IMR-90 (cell line): Measurements from ENCODE around the gene IP6K2. TPM values are rescaled to one million over a fixed set of nuclear protein-coding genes. Genes with fewer than 3 reads are reported as not detected.

Source experiments
- ATAC-seq: fragments of 200-7000 bp; cut with Tn5 transposase; 2 replicates; pipeline ENCODE4 v1.9.1; 2020; ENCODE audit warnings: low read depth, mild to moderate bottlenecking, moderate library complexity
- BruUV-seq: library from RNA; stranded (reverse); fragments of 400-500 nt; replicated peaks from 2 replicates; lab custom pipeline; 2021; lab: Mats Ljungman, UMichigan
- CTCF ChIA-PET: fragments of 300-600 bp; formaldehyde crosslinking; extraction: SDS; loops from one replicate; lab custom pipeline; 2021; ENCODE audit warnings: antibody characterized with exemption; lab: Yijun Ruan, JAX
- POLR2A ChIA-PET: fragments of 300-600 bp; sonication (Branson Sonifier 250); formaldehyde crosslinking; loops from one replicate; lab custom pipeline; 2022; ENCODE audit warnings: antibody characterized with exemption; ENCODE audit not compliant: unreplicated experiment; lab: Charles Lee
- DNase-seq: peaks from one replicate; pipeline ENCODE4 v3.0.0; 2013
- H2AFZ ChIP-seq: replicated peaks from 2 replicates; pipeline ENCODE3; 2013; ENCODE audit warnings: low read length, mild to moderate bottlenecking; ENCODE audit not compliant: poor library complexity
- H2AK5ac ChIP-seq: 2 replicates; pipeline ENCODE4 v1.6.1; 2013; ENCODE audit warnings: low read depth, low read length, inconsistent platforms
- H2AK9ac ChIP-seq: replicated peaks from 2 replicates; pipeline ENCODE3; 2013; ENCODE audit warnings: mild to moderate bottlenecking, low read depth, low read length, moderate library complexity; ENCODE audit not compliant: poor library complexity
- H2BK120ac ChIP-seq: 2 replicates; pipeline ENCODE4 v1.6.1; 2013; ENCODE audit warnings: low read depth, low read length, inconsistent platforms
- H2BK15ac ChIP-seq: 3 replicates; pipeline ENCODE4 v1.6.1; 2013; ENCODE audit warnings: low read depth, low read length, inconsistent platforms
- H2BK20ac ChIP-seq: 2 replicates; pipeline ENCODE4 v1.6.1; 2013; ENCODE audit warnings: low read depth, mild to moderate bottlenecking, inconsistent platforms, low read length, moderate library complexity
- H2BK5ac ChIP-seq: 2 replicates; pipeline ENCODE4 v1.6.1; 2013; ENCODE audit warnings: mild to moderate bottlenecking, low read depth, low read length, inconsistent platforms; ENCODE audit not compliant: poor library complexity, severe bottlenecking
- H3K14ac ChIP-seq: replicated peaks from 2 replicates; pipeline ENCODE4 v1.6.1; 2013; ENCODE audit warnings: low read depth, low read length, inconsistent platforms
- H3K18ac ChIP-seq: 2 replicates; pipeline ENCODE4 v1.6.1; 2013; ENCODE audit warnings: low read depth, low read length, control low read depth
- H3K23ac ChIP-seq: 2 replicates; pipeline ENCODE4 v1.6.1; 2013; ENCODE audit warnings: low read depth, low read length, inconsistent platforms
- H3K27ac ChIP-seq: 2 replicates; pipeline ENCODE4 v1.5.1; 2013; ENCODE audit warnings: mild to moderate bottlenecking, control low read depth, low read length; ENCODE audit not compliant: insufficient read depth
- H3K27me3 ChIP-seq: 2 replicates; pipeline ENCODE4 v1.6.1; 2013; ENCODE audit warnings: low read length; ENCODE audit not compliant: control insufficient read depth, insufficient read depth
- H3K36me3 ChIP-seq: 2 replicates; pipeline ENCODE4 v1.6.1; 2013; ENCODE audit warnings: low read length, mixed read lengths; ENCODE audit not compliant: control insufficient read depth, insufficient read depth
- H3K4ac ChIP-seq: 2 replicates; pipeline ENCODE4 v1.6.1; 2013; ENCODE audit warnings: low read depth, low read length, inconsistent platforms
- H3K4me1 ChIP-seq: 2 replicates; pipeline ENCODE4 v1.6.1; 2013; ENCODE audit warnings: low read length, mixed read lengths; ENCODE audit not compliant: control insufficient read depth, insufficient read depth
- H3K4me2 ChIP-seq: 2 replicates; pipeline ENCODE4 v1.6.1; 2013; ENCODE audit warnings: low read depth, mild to moderate bottlenecking, control low read depth, low read length, moderate library complexity
- H3K4me3 ChIP-seq: 2 replicates; pipeline ENCODE4 v1.5.1; 2013; ENCODE audit warnings: low read depth, mild to moderate bottlenecking, control low read depth, low read length, moderate library complexity; ENCODE audit not compliant: insufficient read depth
- H3K56ac ChIP-seq: 2 replicates; pipeline ENCODE4 v1.6.1; 2013; ENCODE audit warnings: low read length, inconsistent platforms; ENCODE audit not compliant: insufficient read depth; ENCODE audit errors: extremely low read depth
- H3K79me1 ChIP-seq, 2 experiments: 2 replicates each; pipeline ENCODE4 v1.6.1; 2013; ENCODE audit warnings: low read length in 2 of 2, inconsistent platforms in 1 of 2, low read depth in 1 of 2
- H3K9ac ChIP-seq: 2 replicates; pipeline ENCODE4 v1.6.1; 2013; ENCODE audit warnings: low read depth, low read length, control low read depth
- H3K9me1 ChIP-seq: 2 replicates; pipeline ENCODE4 v1.6.1; 2013; ENCODE audit warnings: low read length, inconsistent platforms; ENCODE audit not compliant: insufficient read depth
- H3K9me3 ChIP-seq: 2 replicates; pipeline ENCODE4 v1.6.1; 2013; ENCODE audit warnings: low read length; ENCODE audit not compliant: control insufficient read depth, insufficient read depth
- H4K20me1 ChIP-seq: 2 replicates; pipeline ENCODE4 v1.6.1; 2013; ENCODE audit warnings: low read length, inconsistent platforms; ENCODE audit not compliant: insufficient read depth
- H4K5ac ChIP-seq: 2 replicates; pipeline ENCODE4 v1.6.1; 2013; ENCODE audit warnings: mild to moderate bottlenecking, low read depth, low read length, control low read depth
- H4K8ac ChIP-seq, 2 experiments: 2 replicates each; pipeline ENCODE4 v1.6.1; 2013; ENCODE audit warnings: low read depth in 2 of 2, low read length in 2 of 2, control low read depth in 1 of 2, inconsistent platforms in 1 of 2
- H4K91ac ChIP-seq: 2 replicates; pipeline ENCODE4 v1.6.1; 2013; ENCODE audit warnings: low read depth, low read length, inconsistent platforms; ENCODE audit not compliant: insufficient read depth
- NFE2L2 ChIP-seq: fragments of 150-350 bp; IDR thresholded peaks from 2 replicates; pipeline ENCODE4 v1.6.1; 2016; ENCODE audit warnings: low read depth, mild to moderate bottlenecking, low read length
- USF2 ChIP-seq: fragments of 150-350 bp; IDR thresholded peaks from 2 replicates; pipeline ENCODE4 v1.6.1; 2017; ENCODE audit warnings: mild to moderate bottlenecking, antibody characterized with exemption, low read length, low read depth
- WGBS, 2 experiments: methylation state at CpG; one replicate each; pipeline versions ENCODE4 v1.1.5 to v1.1.7; 2013; ENCODE audit warnings: missing lambda C conversion rate in 2 of 2; ENCODE audit not compliant: insufficient read length in 1 of 2; ENCODE audit errors: extremely low coverage in 2 of 2; 5-methylcytosine and 5-hydroxymethylcytosine counted together
- dilution Hi-C: fragments of 300-500 bp; cut with HindIII; formaldehyde crosslinking; loops from one replicate; pipeline ENCODE4 v1.14.3; 2018; ENCODE audit warnings: low sequenced_read_pairs; ENCODE audit not compliant: unreplicated experiment
- in situ Hi-C: fragments of 300-500 bp; cut with MboI; formaldehyde crosslinking; loops from 3 replicates; pipeline ENCODE4 v1.14.3; 2019; ENCODE audit warnings: low sequenced_read_pairs, inconsistent platforms, mixed read lengths
- intact Hi-C: fragments of 100-400 bp; cut with micrococcal nuclease; formaldehyde crosslinking; loops from 2 replicates; pipeline ENCODE4 v1.10.0; 2022
- polyA plus RNA-seq, 3 experiments: library from polyadenylated mRNA; depleted of rRNA; stranded (reverse); fragments of >200 nt; gene quantifications; 2 replicates each; pipeline ENCODE4 v1.2.3, GENCODE V29; 2012; ENCODE audit warnings: low replicate concordance in 1 of 3
- total RNA-seq: library from RNA; depleted of rRNA; stranded (reverse); fragments of >200 nt; gene quantifications from 2 replicates; pipeline ENCODE4 v1.2.3, GENCODE V29; 2012

IP6K2 gene
- total and polyA plus RNA-seq, 2 of the 4 experiments (the other 2 are of a cell fraction), result 73.7 to 169 TPM

GRCh38 chr3:48679411-48680391 lies 37.3 kb downstream of the IP6K2 start:
- Histone ChIP-seq H3K4ac (no peak overlapping the region), H3K56ac (no peak overlapping the region), H3K27ac (peak overlapping the region; percentile 13; the same call in 1 of the 2 replicates), H4K5ac (no peak overlapping the region), H2BK120ac (no peak overlapping the region; the same call in 1 of the 2 replicates), H2AK9ac (no peak overlapping the region), H2AK5ac (no peak overlapping the region), H3K14ac (no peak overlapping the region), H2BK5ac (no peak overlapping the region), H3K27me3 (no peaks in the 10 kb centered on the region), H4K8ac (no peak overlapping the region), H3K79me1 (peaks cover 14 to 60% of the 10 kb centered on the region in 2 experiments; a peak in 3 of 4 replicates), H4K91ac (no peak overlapping the region), H4K20me1 (peaks cover 19% of the 10 kb centered on the region), H3K4me3 (no peak overlapping the region), H3K23ac (no peak overlapping the region), H2BK15ac (no peak overlapping the region), H3K36me3 (peaks cover 64% of the 10 kb centered on the region), H3K18ac (no peak overlapping the region), H3K4me1 (peaks cover 31% of the 10 kb centered on the region), H3K4me2 (no peak overlapping the region), H2AFZ (no peak overlapping the region), H3K9me1 (peaks cover 51% of the 10 kb centered on the region), H2BK20ac (no peak overlapping the region), H3K9ac (no peak overlapping the region), H3K9me3 (no peaks in the 10 kb centered on the region)
- in situ Hi-C loops, result no loop called here
- ATAC-seq, result no peak
- dilution Hi-C loops, result no loop called here
- CTCF ChIA-PET, result no interaction called here
- TF ChIP-seq USF2 (no peak), NFE2L2 (peak; percentile 9; the same call in 1 of the 2 replicates)
- no peak for DNase-seq
- intact Hi-C loops, result loop anchor here (2.0 kb wide), 1 partner anchor 15 kb away; no protein-coding TSS in a partner anchor
- no TSS peak for BruUV-seq
- 94% methylated on average over 3 of the region's 20 CpGs; no CpG with 5 or more reads in 1 of the 2 experiments for WGBS, 2 experiments
- POLR2A ChIA-PET, result no interaction called here
